HG03139 (cell line): ENCODE results near the gene CEMIP2.
"Not testable (repeated sequence)": the region's sequence is repeated elsewhere in the genome, so short reads cannot be mapped to it uniquely, and the experiment has no call there.

ENCODE experiments used
- ATAC-seq: cut with Tn5 transposase; IDR thresholded peaks from one replicate; pipeline ENCODE4 v1.9.1; 2021; ENCODE audit not compliant: unreplicated experiment

The CEMIP2 gene

GRCh38 chr9:71681708-71682272, 86.5 kb downstream of the CEMIP2 start:
- no peak for ATAC-seq

GRCh38 chr9:71681104-71681707, 87.1 kb downstream of the CEMIP2 start:
- ATAC-seq = no peak

- no peak for ATAC-seq
These were observed 87.9 kb downstream of the CEMIP2 start for GRCh38 chr9:71680189-71680980.

GRCh38 chr9:71678999-71679398, 89.3 kb downstream of the CEMIP2 start:
- ATAC-seq = no peak

- no peak for ATAC-seq
These were observed 91.1 kb downstream of the CEMIP2 start for GRCh38 chr9:71677209-71677608.

- no peak for ATAC-seq
These were observed 91.9 kb downstream of the CEMIP2 start for GRCh38 chr9:71676460-71676859.

GRCh38 chr9:71675857-71676165, 92.5 kb downstream of the CEMIP2 start:
- no peak for ATAC-seq

- no peak for ATAC-seq
These were observed 93.0 kb downstream of the CEMIP2 start for GRCh38 chr9:71675105-71675856.

- no peak for ATAC-seq
These were observed 95.7 kb downstream of the CEMIP2 start for GRCh38 chr9:71672573-71672972.

GRCh38 chr9:71671289-71671688, 97.0 kb downstream of the CEMIP2 start:
- ATAC-seq = no peak

GRCh38 chr9:71670121-71670520, 98.2 kb downstream of the CEMIP2 start:
- ATAC-seq = no peak

GRCh38 chr9:71669284-71669995, 98.9 kb downstream of the CEMIP2 start:
- ATAC-seq = no peak

GRCh38 chr9:71668717-71669116, 99.6 kb downstream of the CEMIP2 start:
- ATAC-seq = no peak

- ATAC-seq = no peak
These were observed 103.1 kb downstream of the CEMIP2 start for GRCh38 chr9:71665247-71665646.

- ATAC-seq = no peak
These were observed 103.7 kb downstream of the CEMIP2 start for GRCh38 chr9:71664566-71664965.

GRCh38 chr9:71663931-71664459, 104.3 kb downstream of the CEMIP2 start:
- ATAC-seq = no peak

GRCh38 chr9:71663216-71663615, 105.1 kb downstream of the CEMIP2 start:
- no peak for ATAC-seq

- no peak for ATAC-seq
These were observed 106.2 kb downstream of the CEMIP2 start for GRCh38 chr9:71662082-71662481.

GRCh38 chr9:71657276-71657675, 111.0 kb downstream of the CEMIP2 start:
- not testable (repeated sequence) for ATAC-seq

- ATAC-seq = no peak
These were observed 111.8 kb downstream of the CEMIP2 start for GRCh38 chr9:71656496-71656895.

GRCh38 chr9:71655778-71656177, 112.5 kb downstream of the CEMIP2 start:
- ATAC-seq = no peak
